ENCODE data around the gene TNFAIP8L3. TPM values are rescaled to one million over a fixed set of nuclear protein-coding genes. Genes with fewer than 3 reads are reported as not detected.
A peak's percentile ranks its signal among the peaks of the same experiment; 100 is the strongest.

The TNFAIP8L3 gene
- total and polyA plus RNA-seq, 2 of the 4 experiments (the other 2 are of a cell fraction) = 0.29 to 0.90 TPM

GRCh38 chr15:51024735-51025453, 69.8 kb downstream of the TNFAIP8L3 start:
- dilution Hi-C loops (cut with HindIII; ENCODE audit: low sequenced_read_pairs, unreplicated experiment) = no loop called here
- no peaks in the 10 kb centered on the region for H3K9me3 ChIP-seq (ENCODE audit: control insufficient read depth, insufficient read depth, low read length)
- H3K56ac ChIP-seq (ENCODE audit: extremely low read depth, insufficient read depth, low read length) = no peak overlapping the region
- H4K91ac ChIP-seq (ENCODE audit: insufficient read depth, low read depth, low read length) = no peak overlapping the region
- no peak overlapping the region for H3K9ac ChIP-seq (ENCODE audit: low read depth, low read length)
- no peak overlapping the region for H4K5ac ChIP-seq (ENCODE audit: low read depth, low read length)
- H4K8ac ChIP-seq (ENCODE audit: low read depth in 2 of 2, low read length in 2 of 2) = no peak overlapping the region
- H3K9me1 ChIP-seq (ENCODE audit: insufficient read depth, low read length) = 0 out of 2 replicates have a peak, but pooled peaks cover under 1% of the 10 kb centered on the region
- H3K27ac ChIP-seq (ENCODE audit: insufficient read depth, low read length) = no peak overlapping the region
- peak; percentile 14 for DNase-seq
- no peaks in the 10 kb centered on the region for H3K27me3 ChIP-seq (ENCODE audit: control insufficient read depth, insufficient read depth, low read length)
- intact Hi-C loops (cut with micrococcal nuclease) = no loop called here
- ChIA-PET CTCF (interaction anchor here (0.6 kb wide), 1 partner anchor 95 kb away, joined by 4 read pairs; no protein-coding TSS in a partner anchor), POLR2A (ENCODE audit: unreplicated experiment) (no interaction called here)
- H2AK9ac ChIP-seq (replicated peaks; ENCODE audit: low read depth, low read length, poor library complexity) = no peak overlapping the region
- ATAC-seq (ENCODE audit: low read depth) = no peak
- no CpG with 5 or more reads among the region's 4 CpGs for WGBS, 2 experiments (ENCODE audit: extremely low coverage in 2 of 2, insufficient read length in 1 of 2)
- no peak overlapping the region for H2AK5ac ChIP-seq (ENCODE audit: low read depth, low read length)
- BruUV-seq (replicated peaks) = no TSS peak
- H3K4me3 ChIP-seq (ENCODE audit: insufficient read depth, low read depth, low read length) = no peak overlapping the region
- H2BK5ac ChIP-seq (ENCODE audit: low read depth, low read length, poor library complexity, severe bottlenecking) = no peak overlapping the region
- H3K79me1 ChIP-seq (ENCODE audit: low read depth in 1 of 2, low read length in 2 of 2) = no peaks in the 10 kb centered on the region
- H2BK20ac ChIP-seq (ENCODE audit: low read depth, low read length) = no peak overlapping the region
- no peak overlapping the region for H2BK15ac ChIP-seq (ENCODE audit: low read depth, low read length)
- H3K14ac ChIP-seq (replicated peaks; ENCODE audit: low read depth, low read length) = no peak overlapping the region
- no peak overlapping the region for H3K4ac ChIP-seq (ENCODE audit: low read depth, low read length)
- peaks cover 2% of the 10 kb centered on the region; the same call in 1 of the 2 replicates for H3K4me1 ChIP-seq (ENCODE audit: control insufficient read depth, insufficient read depth, low read length)
- TF ChIP-seq, protein P1, sequence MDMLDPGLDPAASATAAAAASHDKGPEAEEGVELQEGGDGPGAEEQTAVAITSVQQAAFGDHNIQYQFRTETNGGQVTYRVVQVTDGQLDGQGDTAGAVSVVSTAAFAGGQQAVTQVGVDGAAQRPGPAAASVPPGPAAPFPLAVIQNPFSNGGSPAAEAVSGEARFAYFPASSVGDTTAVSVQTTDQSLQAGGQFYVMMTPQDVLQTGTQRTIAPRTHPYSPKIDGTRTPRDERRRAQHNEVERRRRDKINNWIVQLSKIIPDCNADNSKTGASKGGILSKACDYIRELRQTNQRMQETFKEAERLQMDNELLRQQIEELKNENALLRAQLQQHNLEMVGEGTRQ (IDR thresholded peaks at IDR 0.05; ENCODE audit: low read depth, low read length) = no peak
- no peak for TF ChIP-seq RAD21 (IDR thresholded peaks at IDR 0.05; ENCODE audit: low read length)
- TF ChIP-seq RCOR1 (IDR thresholded peaks at IDR 0.05; ENCODE audit: insufficient replicate concordance, low read length) = no peak
- no peak for TF ChIP-seq CHD1 (IDR thresholded peaks at IDR 0.05; ENCODE audit: low read depth, low read length)
- TF ChIP-seq FOS (IDR thresholded peaks at IDR 0.05; ENCODE audit: low read depth, low read length) = no peak
- TF ChIP-seq MAZ (IDR thresholded peaks at IDR 0.05; ENCODE audit: borderline replicate concordance, low read depth, low read length) = no peak
- TF ChIP-seq SMC3 (IDR thresholded peaks at IDR 0.05; ENCODE audit: low read depth, low read length) = no peak
- TF ChIP-seq BHLHE40 (IDR thresholded peaks at IDR 0.05; ENCODE audit: low read depth, low read length) = no peak
- no peak for TF ChIP-seq POLR2A (IDR thresholded peaks at IDR 0.05; ENCODE audit: low read depth, low read length)
- TF ChIP-seq, protein P2, sequence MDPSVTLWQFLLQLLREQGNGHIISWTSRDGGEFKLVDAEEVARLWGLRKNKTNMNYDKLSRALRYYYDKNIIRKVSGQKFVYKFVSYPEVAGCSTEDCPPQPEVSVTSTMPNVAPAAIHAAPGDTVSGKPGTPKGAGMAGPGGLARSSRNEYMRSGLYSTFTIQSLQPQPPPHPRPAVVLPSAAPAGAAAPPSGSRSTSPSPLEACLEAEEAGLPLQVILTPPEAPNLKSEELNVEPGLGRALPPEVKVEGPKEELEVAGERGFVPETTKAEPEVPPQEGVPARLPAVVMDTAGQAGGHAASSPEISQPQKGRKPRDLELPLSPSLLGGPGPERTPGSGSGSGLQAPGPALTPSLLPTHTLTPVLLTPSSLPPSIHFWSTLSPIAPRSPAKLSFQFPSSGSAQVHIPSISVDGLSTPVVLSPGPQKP (IDR thresholded peaks at IDR 0.05; ENCODE audit: borderline replicate concordance, low read depth, low read length) = no peak
- no peak for TF ChIP-seq CEBPB (IDR thresholded peaks at IDR 0.05; ENCODE audit: low read depth, low read length)
- TF ChIP-seq, protein P3, sequence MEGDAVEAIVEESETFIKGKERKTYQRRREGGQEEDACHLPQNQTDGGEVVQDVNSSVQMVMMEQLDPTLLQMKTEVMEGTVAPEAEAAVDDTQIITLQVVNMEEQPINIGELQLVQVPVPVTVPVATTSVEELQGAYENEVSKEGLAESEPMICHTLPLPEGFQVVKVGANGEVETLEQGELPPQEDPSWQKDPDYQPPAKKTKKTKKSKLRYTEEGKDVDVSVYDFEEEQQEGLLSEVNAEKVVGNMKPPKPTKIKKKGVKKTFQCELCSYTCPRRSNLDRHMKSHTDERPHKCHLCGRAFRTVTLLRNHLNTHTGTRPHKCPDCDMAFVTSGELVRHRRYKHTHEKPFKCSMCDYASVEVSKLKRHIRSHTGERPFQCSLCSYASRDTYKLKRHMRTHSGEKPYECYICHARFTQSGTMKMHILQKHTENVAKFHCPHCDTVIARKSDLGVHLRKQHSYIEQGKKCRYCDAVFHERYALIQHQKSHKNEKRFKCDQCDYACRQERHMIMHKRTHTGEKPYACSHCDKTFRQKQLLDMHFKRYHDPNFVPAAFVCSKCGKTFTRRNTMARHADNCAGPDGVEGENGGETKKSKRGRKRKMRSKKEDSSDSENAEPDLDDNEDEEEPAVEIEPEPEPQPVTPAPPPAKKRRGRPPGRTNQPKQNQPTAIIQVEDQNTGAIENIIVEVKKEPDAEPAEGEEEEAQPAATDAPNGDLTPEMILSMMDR (conservative IDR thresholded peaks at IDR 0.05; ENCODE audit: low read depth, low read length) = no peak
- TF ChIP-seq MAFK (IDR thresholded peaks at IDR 0.05; ENCODE audit: low read depth, low read length) = no peak
- TF ChIP-seq MXI1 (IDR thresholded peaks at IDR 0.05; ENCODE audit: borderline replicate concordance, low read depth, low read length) = no peak
- no peak for TF ChIP-seq NFE2L2 (IDR thresholded peaks at IDR 0.05; ENCODE audit: low read depth, low read length)
- no peak for TF ChIP-seq RFX5 (IDR thresholded peaks at IDR 0.05; ENCODE audit: low read depth, low read length)
- H2BK120ac ChIP-seq (ENCODE audit: low read depth, low read length) = no peak overlapping the region
- no peak overlapping the region for H2AFZ ChIP-seq (replicated peaks; ENCODE audit: low read length, poor library complexity)
- no peak overlapping the region for H3K18ac ChIP-seq (ENCODE audit: low read depth, low read length)
- H3K36me3 ChIP-seq (ENCODE audit: control insufficient read depth, insufficient read depth, low read length) = no peaks in the 10 kb centered on the region
- no peak overlapping the region for H3K23ac ChIP-seq (ENCODE audit: low read depth, low read length)
- H3K4me2 ChIP-seq (ENCODE audit: low read depth, low read length) = no peak overlapping the region
- in situ Hi-C loops (cut with MboI; ENCODE audit: low sequenced_read_pairs) = no loop called here
- H4K20me1 ChIP-seq (ENCODE audit: insufficient read depth, low read length) = no peaks in the 10 kb centered on the region
